ENCODE results near the gene OR6C4.

OR6C4 gene

GRCh38 chr12:55549302-55549701 is at the start of gene OR6C4:
OR6C4 (plus strand) TSS chr12:55549602; CDS start chr12:55551227, 1,625 bp downstream.
- Histone ChIP-seq H3K9me2 (replicated peaks; ENCODE audit: insufficient read depth, low read length) (no peaks in the 10 kb centered on the region), H3K79me2 (ENCODE audit: low read length) (no peaks in the 10 kb centered on the region), H2AFZ (ENCODE audit: low read length) (no peak within 1 kb of the TSS), H3K9me3 (replicated peaks; ENCODE audit: insufficient read depth, low read length) (no peaks in the 10 kb centered on the region), H3K4me2 (ENCODE audit: low read depth, low read length) (no peak within 1 kb of the TSS), H3K4me3 (ENCODE audit: low read length) (no peak within 1 kb of the TSS), H3K4me1 (ENCODE audit: low read length) (no peaks in the 10 kb centered on the region), H3K36me3 (replicated peaks; ENCODE audit: insufficient read depth, low read length) (no peaks in the 10 kb centered on the region), H3K27me3 (replicated peaks; ENCODE audit: insufficient read depth, low read length) (no peaks in the 10 kb centered on the region), H3K9ac (ENCODE audit: low read length) (no peak within 1 kb of the TSS), H4K20me1 (ENCODE audit: insufficient read depth, low read length) (no peaks in the 10 kb centered on the region), H3F3A (ENCODE audit: insufficient read depth, low read length) (no peaks in the 10 kb centered on the region), H3K27ac (ENCODE audit: low read length) (no peak within 1 kb of the TSS)
- TF ChIP-seq, protein P1, sequence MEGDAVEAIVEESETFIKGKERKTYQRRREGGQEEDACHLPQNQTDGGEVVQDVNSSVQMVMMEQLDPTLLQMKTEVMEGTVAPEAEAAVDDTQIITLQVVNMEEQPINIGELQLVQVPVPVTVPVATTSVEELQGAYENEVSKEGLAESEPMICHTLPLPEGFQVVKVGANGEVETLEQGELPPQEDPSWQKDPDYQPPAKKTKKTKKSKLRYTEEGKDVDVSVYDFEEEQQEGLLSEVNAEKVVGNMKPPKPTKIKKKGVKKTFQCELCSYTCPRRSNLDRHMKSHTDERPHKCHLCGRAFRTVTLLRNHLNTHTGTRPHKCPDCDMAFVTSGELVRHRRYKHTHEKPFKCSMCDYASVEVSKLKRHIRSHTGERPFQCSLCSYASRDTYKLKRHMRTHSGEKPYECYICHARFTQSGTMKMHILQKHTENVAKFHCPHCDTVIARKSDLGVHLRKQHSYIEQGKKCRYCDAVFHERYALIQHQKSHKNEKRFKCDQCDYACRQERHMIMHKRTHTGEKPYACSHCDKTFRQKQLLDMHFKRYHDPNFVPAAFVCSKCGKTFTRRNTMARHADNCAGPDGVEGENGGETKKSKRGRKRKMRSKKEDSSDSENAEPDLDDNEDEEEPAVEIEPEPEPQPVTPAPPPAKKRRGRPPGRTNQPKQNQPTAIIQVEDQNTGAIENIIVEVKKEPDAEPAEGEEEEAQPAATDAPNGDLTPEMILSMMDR (IDR thresholded peaks at IDR 0.05; ENCODE audit: low read length): no peak
- TF ChIP-seq EZH2 (optimal IDR thresholded peaks at IDR 0.05; ENCODE audit: low read depth, low read length) (no peak), EZH2phosphoT487 (IDR thresholded peaks at IDR 0.05; ENCODE audit: low read length) (no peak)
- no peak for DNase-seq

- Histone ChIP-seq H3K79me2 (ENCODE audit: low read length) (no peaks in the 10 kb centered on the region), H3K27me3 (replicated peaks; ENCODE audit: insufficient read depth, low read length) (no peaks in the 10 kb centered on the region), H3F3A (ENCODE audit: insufficient read depth, low read length) (no peaks in the 10 kb centered on the region), H3K27ac (ENCODE audit: low read length) (no peak overlapping the region), H3K36me3 (replicated peaks; ENCODE audit: insufficient read depth, low read length) (no peaks in the 10 kb centered on the region), H3K4me3 (ENCODE audit: low read length) (no peak overlapping the region), H3K4me1 (ENCODE audit: low read length) (peaks cover 10% of the 10 kb centered on the region), H3K9ac (ENCODE audit: low read length) (no peak overlapping the region), H3K9me3 (replicated peaks; ENCODE audit: insufficient read depth, low read length) (no peaks in the 10 kb centered on the region), H3K9me2 (replicated peaks; ENCODE audit: insufficient read depth, low read length) (no peaks in the 10 kb centered on the region), H4K20me1 (ENCODE audit: insufficient read depth, low read length) (no peaks in the 10 kb centered on the region), H2AFZ (ENCODE audit: low read length) (no peak overlapping the region), H3K4me2 (ENCODE audit: low read depth, low read length) (no peak overlapping the region)
- DNase-seq: no peak
- TF ChIP-seq EZH2 (optimal IDR thresholded peaks at IDR 0.05; ENCODE audit: low read depth, low read length) (no peak), EZH2phosphoT487 (IDR thresholded peaks at IDR 0.05; ENCODE audit: low read length) (no peak)
- TF ChIP-seq, protein P1 (IDR thresholded peaks at IDR 0.05; ENCODE audit: low read length): no peak
These were observed 49.6 kb upstream of the OR6C4 start for GRCh38 chr12:55499810-55500252.

DNA sequence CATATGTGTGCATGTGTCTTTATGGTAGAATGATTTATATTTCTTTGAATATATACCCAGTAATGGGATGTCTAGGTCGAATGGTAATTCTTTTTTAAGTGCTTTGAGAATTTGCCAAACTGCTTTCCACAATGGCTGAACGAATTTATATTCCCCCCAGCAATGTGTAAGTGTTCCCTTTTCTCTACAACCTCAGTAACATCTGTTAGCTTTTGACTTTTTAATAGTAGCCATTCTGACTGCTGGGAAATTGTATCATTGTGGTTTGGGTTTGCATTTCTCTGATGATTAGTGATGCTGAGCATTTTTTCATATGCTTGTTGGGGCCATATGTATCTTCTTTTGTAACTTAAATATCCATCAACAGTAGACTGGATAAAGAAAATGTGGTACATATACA is 47.8 kb upstream of the OR6C4 start:
- Histone ChIP-seq H3K9ac (ENCODE audit: low read length) (no peak overlapping the region), H3K4me3 (ENCODE audit: low read length) (no peak overlapping the region), H3K4me1 (ENCODE audit: low read length) (peaks cover 10% of the 10 kb centered on the region), H3K4me2 (ENCODE audit: low read depth, low read length) (no peak overlapping the region), H3F3A (ENCODE audit: insufficient read depth, low read length) (no peaks in the 10 kb centered on the region), H3K27ac (ENCODE audit: low read length) (no peak overlapping the region), H3K9me3 (replicated peaks; ENCODE audit: insufficient read depth, low read length) (no peaks in the 10 kb centered on the region), H3K27me3 (replicated peaks; ENCODE audit: insufficient read depth, low read length) (no peaks in the 10 kb centered on the region), H4K20me1 (ENCODE audit: insufficient read depth, low read length) (no peaks in the 10 kb centered on the region), H3K79me2 (ENCODE audit: low read length) (no peaks in the 10 kb centered on the region), H3K36me3 (replicated peaks; ENCODE audit: insufficient read depth, low read length) (no peaks in the 10 kb centered on the region), H3K9me2 (replicated peaks; ENCODE audit: insufficient read depth, low read length) (no peaks in the 10 kb centered on the region), H2AFZ (ENCODE audit: low read length) (no peak overlapping the region)
- TF ChIP-seq EZH2 (optimal IDR thresholded peaks at IDR 0.05; ENCODE audit: low read depth, low read length) (no peak), EZH2phosphoT487 (IDR thresholded peaks at IDR 0.05; ENCODE audit: low read length) (no peak)
- TF ChIP-seq, protein P1 (IDR thresholded peaks at IDR 0.05; ENCODE audit: low read length): no peak
- no peak for DNase-seq
